ENCODE measurements around the gene SUGP1. TPM values are rescaled to one million over a fixed set of nuclear protein-coding genes. Genes with fewer than 3 reads are reported as not detected.

The SUGP1 gene
- total and polyA plus RNA-seq, 2 experiments from 2014 or later, result 25.6 to 50.5 TPM

GRCh38 chr19:19268453-19269385 lies 51.6 kb downstream of the SUGP1 start:
- Histone ChIP-seq H3K27ac (no peak overlapping the region), H3K9ac (no peak overlapping the region), H3K9me3 (ENCODE audit: low read depth) (no peaks in the 10 kb centered on the region), H3K4me2 (ENCODE audit: unreplicated experiment) (no peak overlapping the region), H2AFZ (no peak overlapping the region), H3K4me3 (no peak overlapping the region), H3K9me2 (ENCODE audit: insufficient read depth) (no peaks in the 10 kb centered on the region), H3K79me2 (ENCODE audit: insufficient read depth) (no peaks in the 10 kb centered on the region), H3F3A (ENCODE audit: insufficient read depth) (no peaks in the 10 kb centered on the region), H3K36me3 (ENCODE audit: low read depth) (no peaks in the 10 kb centered on the region), H3K4me1 (ENCODE audit: insufficient read depth) (no peaks in the 10 kb centered on the region), H3K27me3 (replicated peaks; ENCODE audit: insufficient read depth) (no peaks in the 10 kb centered on the region; the same call in 1 of the 2 replicates), H4K20me1 (ENCODE audit: insufficient read depth) (no peaks in the 10 kb centered on the region)
- 66 to 69% methylated on average over 10 of the region's 10 CpGs for WGBS, 2 experiments (ENCODE audit: low coverage in 1 of 2, low lambda C conversion rate in 2 of 2, missing lambda C conversion rate in 2 of 2)
- in situ Hi-C loops (cut with MboI), result no loop called here
- TF ChIP-seq EZH2phosphoT487 (IDR thresholded peaks at IDR 0.05; ENCODE audit: insufficient read depth, low read depth), result no peak
- TF ChIP-seq EZH2 (IDR thresholded peaks at IDR 0.05; ENCODE audit: insufficient read depth, poor library complexity, severe bottlenecking), result no peak
- no peak for DNase-seq

GRCh38 chr19:19267305-19267704 lies 53.0 kb downstream of the SUGP1 start:
- no peaks in the 10 kb centered on the region for H3K9me2 ChIP-seq (ENCODE audit: insufficient read depth)
- H3K4me1 ChIP-seq (ENCODE audit: insufficient read depth), result no peaks in the 10 kb centered on the region
- H2AFZ ChIP-seq, result no peak overlapping the region
- H3K4me2 ChIP-seq (ENCODE audit: unreplicated experiment), result no peak overlapping the region
- no peak for DNase-seq
- H3K4me3 ChIP-seq, result no peak overlapping the region
- H3K27ac ChIP-seq, result no peak overlapping the region
- no peaks in the 10 kb centered on the region for H3K79me2 ChIP-seq (ENCODE audit: insufficient read depth)
- WGBS, 2 experiments (ENCODE audit: low coverage in 1 of 2, low lambda C conversion rate in 2 of 2, missing lambda C conversion rate in 2 of 2), result 86 to 89% methylated on average over 3 of the region's 3 CpGs
- H3F3A ChIP-seq (ENCODE audit: insufficient read depth), result no peaks in the 10 kb centered on the region
- TF ChIP-seq EZH2 (IDR thresholded peaks at IDR 0.05; ENCODE audit: insufficient read depth, poor library complexity, severe bottlenecking), result no peak
- TF ChIP-seq EZH2phosphoT487 (IDR thresholded peaks at IDR 0.05; ENCODE audit: insufficient read depth, low read depth), result no peak
- no peak overlapping the region for H3K9ac ChIP-seq
- in situ Hi-C loops (cut with MboI), result no loop called here
- H3K9me3 ChIP-seq (ENCODE audit: low read depth), result no peaks in the 10 kb centered on the region
- H4K20me1 ChIP-seq (ENCODE audit: insufficient read depth), result no peaks in the 10 kb centered on the region
- peaks cover 9% of the 10 kb centered on the region for H3K27me3 ChIP-seq (replicated peaks; ENCODE audit: insufficient read depth)
- H3K36me3 ChIP-seq (ENCODE audit: low read depth), result no peaks in the 10 kb centered on the region

GRCh38 chr19:19263886-19264487 lies 56.3 kb downstream of the SUGP1 start:
- Histone ChIP-seq H3K4me2 (ENCODE audit: unreplicated experiment) (no peak overlapping the region), H3F3A (ENCODE audit: insufficient read depth) (no peaks in the 10 kb centered on the region), H3K4me1 (ENCODE audit: insufficient read depth) (no peaks in the 10 kb centered on the region), H3K9ac (no peak overlapping the region), H2AFZ (no peak overlapping the region), H4K20me1 (ENCODE audit: insufficient read depth) (no peaks in the 10 kb centered on the region), H3K79me2 (ENCODE audit: insufficient read depth) (no peaks in the 10 kb centered on the region), H3K27me3 (replicated peaks; ENCODE audit: insufficient read depth) (peaks cover 23% of the 10 kb centered on the region), H3K9me3 (ENCODE audit: low read depth) (no peaks in the 10 kb centered on the region), H3K9me2 (ENCODE audit: insufficient read depth) (no peaks in the 10 kb centered on the region), H3K4me3 (no peak overlapping the region), H3K27ac (no peak overlapping the region), H3K36me3 (ENCODE audit: low read depth) (no peaks in the 10 kb centered on the region)
- DNase-seq, result no peak
- in situ Hi-C loops (cut with MboI), result no loop called here
- WGBS, 2 experiments (ENCODE audit: low coverage in 1 of 2, low lambda C conversion rate in 2 of 2, missing lambda C conversion rate in 2 of 2), result 71 to 78% methylated on average over 7 of the region's 7 CpGs
- no peak for TF ChIP-seq EZH2 (IDR thresholded peaks at IDR 0.05; ENCODE audit: insufficient read depth, poor library complexity, severe bottlenecking)
- no peak for TF ChIP-seq EZH2phosphoT487 (IDR thresholded peaks at IDR 0.05; ENCODE audit: insufficient read depth, low read depth)

- H3F3A ChIP-seq (ENCODE audit: insufficient read depth), result no peaks in the 10 kb centered on the region
- no peak overlapping the region for H3K4me3 ChIP-seq
- no peak overlapping the region for H3K27ac ChIP-seq
- WGBS, 2 experiments (ENCODE audit: low coverage in 1 of 2, low lambda C conversion rate in 2 of 2, missing lambda C conversion rate in 2 of 2), result 0 to 1% methylated on average over 8 to 31 of the region's 31 CpGs
- no peaks in the 10 kb centered on the region for H3K36me3 ChIP-seq (ENCODE audit: low read depth)
- H4K20me1 ChIP-seq (ENCODE audit: insufficient read depth), result no peaks in the 10 kb centered on the region
- no peak overlapping the region for H3K4me2 ChIP-seq (ENCODE audit: unreplicated experiment)
- no peak overlapping the region for H2AFZ ChIP-seq
- 0 out of 2 replicates have a peak, but pooled peaks have one; percentile 56 for TF ChIP-seq EZH2phosphoT487 (IDR thresholded peaks at IDR 0.05; ENCODE audit: insufficient read depth, low read depth)
- TF ChIP-seq EZH2 (IDR thresholded peaks at IDR 0.05; ENCODE audit: insufficient read depth, poor library complexity, severe bottlenecking), result peak; percentile 82
- no peaks in the 10 kb centered on the region for H3K9me3 ChIP-seq (ENCODE audit: low read depth)
- no peaks in the 10 kb centered on the region for H3K4me1 ChIP-seq (ENCODE audit: insufficient read depth)
- H3K9ac ChIP-seq, result no peak overlapping the region
- H3K79me2 ChIP-seq (ENCODE audit: insufficient read depth), result no peaks in the 10 kb centered on the region
- in situ Hi-C loops (cut with MboI), result no loop called here
- no peaks in the 10 kb centered on the region for H3K9me2 ChIP-seq (ENCODE audit: insufficient read depth)
- peaks cover 23% of the 10 kb centered on the region for H3K27me3 ChIP-seq (replicated peaks; ENCODE audit: insufficient read depth)
- DNase-seq, result peak; percentile 14
Observed at GRCh38 chr19:19262190-19263057, 57.9 kb downstream of the SUGP1 start.

Data from GM23248 (cell line).